ENCODE data around the gene ZFR. TPM values are rescaled to one million over a fixed set of nuclear protein-coding genes. Genes with fewer than 3 reads are reported as not detected.

Gene ZFR
- total RNA-seq, 1 donor from 2014 or later: 131 TPM

GRCh38 chr5:32346869-32347268 is 97.7 kb downstream of the ZFR start:
- Histone ChIP-seq H3K9me3 (ENCODE audit: low read depth) (no peaks in the 10 kb centered on the region), H2AFZ (replicated peaks) (no peak overlapping the region), H3K79me2 (ENCODE audit: low read depth) (no peaks in the 10 kb centered on the region), H3K9ac (no peak overlapping the region), H3K4me2 (no peak overlapping the region), H3K27me3 (no peaks in the 10 kb centered on the region), H3F3A (ENCODE audit: low read depth) (no peaks in the 10 kb centered on the region), H3K4me1 (no peaks in the 10 kb centered on the region), H3K27ac (no peak overlapping the region), H3K4me3 (no peak overlapping the region), H3K36me3 (no peaks in the 10 kb centered on the region), H4K20me1 (ENCODE audit: low read depth) (no peaks in the 10 kb centered on the region)
- TF ChIP-seq EZH2 (IDR thresholded peaks at IDR 0.05) (no peak), EZH2phosphoT487 (IDR thresholded peaks at IDR 0.05) (no peak), CTCF (IDR thresholded peaks at IDR 0.05) (no peak)
- H3K27ac Mint-ChIP-seq: no peak overlapping the region
- peaks cover 5% of the 10 kb centered on the region for H3K36me3 Mint-ChIP-seq
- H3K27me3 Mint-ChIP-seq (ENCODE audit: insufficient read depth, low read depth): peaks cover 2% of the 10 kb centered on the region
- no peak for DNase-seq (ENCODE audit: low spot score)
- H3K4me1 Mint-ChIP-seq: no peaks in the 10 kb centered on the region
- no peak overlapping the region for H3K4me3 Mint-ChIP-seq
- peaks cover 35% of the 10 kb centered on the region for H3K9me3 Mint-ChIP-seq

- Histone ChIP-seq H3K36me3 (no peaks in the 10 kb centered on the region), H3K9ac (no peak overlapping the region), H3K4me3 (no peak overlapping the region), H3K27me3 (no peaks in the 10 kb centered on the region), H3K9me3 (ENCODE audit: low read depth) (peaks cover 26% of the 10 kb centered on the region), H3K4me1 (no peaks in the 10 kb centered on the region), H3K27ac (no peak overlapping the region), H2AFZ (replicated peaks) (no peak overlapping the region), H3K79me2 (ENCODE audit: low read depth) (no peaks in the 10 kb centered on the region), H4K20me1 (ENCODE audit: low read depth) (no peaks in the 10 kb centered on the region), H3F3A (ENCODE audit: low read depth) (no peaks in the 10 kb centered on the region), H3K4me2 (no peak overlapping the region)
- peaks cover 63% of the 10 kb centered on the region for H3K9me3 Mint-ChIP-seq
- peaks cover 4% of the 10 kb centered on the region for H3K36me3 Mint-ChIP-seq
- H3K4me3 Mint-ChIP-seq: no peak overlapping the region
- H3K27me3 Mint-ChIP-seq (ENCODE audit: insufficient read depth, low read depth): peaks cover 2% of the 10 kb centered on the region
- H3K27ac Mint-ChIP-seq: no peak overlapping the region
- DNase-seq (ENCODE audit: low spot score): no peak
- H3K4me1 Mint-ChIP-seq: no peaks in the 10 kb centered on the region
- TF ChIP-seq CTCF (IDR thresholded peaks at IDR 0.05) (no peak), EZH2phosphoT487 (IDR thresholded peaks at IDR 0.05) (no peak), EZH2 (IDR thresholded peaks at IDR 0.05) (no peak)
Observed at GRCh38 chr5:32343058-32343672, 101.4 kb downstream of the ZFR start.

GRCh38 chr5:32342656-32343055 is 101.9 kb downstream of the ZFR start:
- Histone ChIP-seq H3K27ac (no peak overlapping the region), H3K4me1 (no peaks in the 10 kb centered on the region), H3K4me3 (no peak overlapping the region), H4K20me1 (ENCODE audit: low read depth) (no peaks in the 10 kb centered on the region), H3K4me2 (no peak overlapping the region), H3K9me3 (ENCODE audit: low read depth) (peaks cover 26% of the 10 kb centered on the region), H3F3A (ENCODE audit: low read depth) (no peaks in the 10 kb centered on the region), H3K36me3 (no peaks in the 10 kb centered on the region), H3K79me2 (ENCODE audit: low read depth) (no peaks in the 10 kb centered on the region), H2AFZ (replicated peaks) (no peak overlapping the region), H3K9ac (no peak overlapping the region), H3K27me3 (no peaks in the 10 kb centered on the region)
- Mint-ChIP-seq H3K4me3 (no peak overlapping the region), H3K36me3 (peaks cover 5% of the 10 kb centered on the region), H3K9me3 (peaks cover 63% of the 10 kb centered on the region), H3K27ac (no peak overlapping the region), H3K4me1 (no peaks in the 10 kb centered on the region), H3K27me3 (ENCODE audit: insufficient read depth, low read depth) (peaks cover under 1% of the 10 kb centered on the region)
- TF ChIP-seq EZH2phosphoT487 (IDR thresholded peaks at IDR 0.05) (no peak), EZH2 (IDR thresholded peaks at IDR 0.05) (no peak), CTCF (IDR thresholded peaks at IDR 0.05) (no peak)
- DNase-seq (ENCODE audit: low spot score): no peak

All from neural progenitor cell (in vitro differentiated cells).